Measurements from ENCODE around the gene SNX11.
"Not testable (repeated sequence)": the region's sequence is repeated elsewhere in the genome, so short reads cannot be mapped to it uniquely, and the experiment has no call there.

The SNX11 gene, protein sequence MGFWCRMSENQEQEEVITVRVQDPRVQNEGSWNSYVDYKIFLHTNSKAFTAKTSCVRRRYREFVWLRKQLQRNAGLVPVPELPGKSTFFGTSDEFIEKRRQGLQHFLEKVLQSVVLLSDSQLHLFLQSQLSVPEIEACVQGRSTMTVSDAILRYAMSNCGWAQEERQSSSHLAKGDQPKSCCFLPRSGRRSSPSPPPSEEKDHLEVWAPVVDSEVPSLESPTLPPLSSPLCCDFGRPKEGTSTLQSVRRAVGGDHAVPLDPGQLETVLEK

DNA sequence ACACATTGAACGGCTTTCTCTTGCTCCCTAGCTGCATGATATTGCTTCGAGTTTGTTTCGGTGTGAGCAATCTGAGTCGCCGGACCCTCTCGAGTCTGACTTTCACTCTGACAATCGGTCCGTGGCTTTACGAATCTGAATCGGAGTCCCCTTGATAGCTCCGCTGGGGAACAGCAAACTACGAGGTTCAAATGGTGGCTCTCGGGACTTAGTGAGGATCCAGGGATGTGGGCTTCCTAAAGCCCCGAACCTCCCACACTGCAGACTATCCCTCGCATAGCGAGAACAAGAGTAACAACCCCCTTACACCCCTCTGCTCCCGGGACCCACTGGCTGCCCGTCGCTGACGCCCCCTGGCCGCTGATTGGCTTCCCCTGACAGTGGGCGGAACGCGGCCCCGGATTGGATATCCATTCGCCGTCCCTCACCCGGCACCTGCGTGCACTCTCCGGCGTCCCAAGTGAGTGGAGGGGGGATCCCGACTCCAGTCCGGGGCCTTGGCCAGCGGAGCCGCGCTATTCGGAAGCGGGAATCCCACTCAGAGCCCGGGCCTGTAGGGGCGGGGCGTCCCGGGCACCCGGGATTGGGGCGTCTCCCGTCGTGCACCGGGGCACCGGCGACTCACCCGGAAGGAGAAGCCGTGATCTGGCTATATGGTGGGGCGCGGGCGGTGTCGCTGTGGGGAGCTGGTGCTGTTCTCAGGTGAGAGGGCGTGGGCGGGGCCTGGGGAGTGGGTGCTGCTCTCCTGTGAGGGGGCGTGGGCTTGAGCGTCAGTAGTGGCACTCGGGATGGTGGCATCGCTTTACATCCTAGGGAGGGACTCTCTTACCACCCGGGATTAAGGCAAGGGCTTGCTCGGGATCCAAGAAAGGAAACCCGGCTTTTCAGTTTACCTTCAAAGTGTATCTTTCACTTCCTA, at the start of gene SNX11:
TSS of gene SNX11 (plus strand) at position 630 of the 919 bp plus-strand sequence. CDS start 4,278 bp downstream, outside the sequence.
- Mint-ChIP-seq H3K27me3 (no peaks in the 10 kb centered on the region), H3K4me3 (peak within 1 kb of the TSS; percentile 89), H3K9me3 (no peaks in the 10 kb centered on the region), H3K4me1 (peaks cover 59% of the 10 kb centered on the region), H3K36me3 (ENCODE audit: insufficient read depth) (peaks cover 19% of the 10 kb centered on the region), H3K27ac (ENCODE audit: low read depth) (peak within 1 kb of the TSS; percentile 85)
- ATAC-seq (replicated peaks; ENCODE audit: extremely low read depth, poor library complexity, severe bottlenecking) = peak; percentile 90
- peak; percentile 79 to 82 for DNase-seq (ENCODE audit: low spot score in 2 of 2)

DNA sequence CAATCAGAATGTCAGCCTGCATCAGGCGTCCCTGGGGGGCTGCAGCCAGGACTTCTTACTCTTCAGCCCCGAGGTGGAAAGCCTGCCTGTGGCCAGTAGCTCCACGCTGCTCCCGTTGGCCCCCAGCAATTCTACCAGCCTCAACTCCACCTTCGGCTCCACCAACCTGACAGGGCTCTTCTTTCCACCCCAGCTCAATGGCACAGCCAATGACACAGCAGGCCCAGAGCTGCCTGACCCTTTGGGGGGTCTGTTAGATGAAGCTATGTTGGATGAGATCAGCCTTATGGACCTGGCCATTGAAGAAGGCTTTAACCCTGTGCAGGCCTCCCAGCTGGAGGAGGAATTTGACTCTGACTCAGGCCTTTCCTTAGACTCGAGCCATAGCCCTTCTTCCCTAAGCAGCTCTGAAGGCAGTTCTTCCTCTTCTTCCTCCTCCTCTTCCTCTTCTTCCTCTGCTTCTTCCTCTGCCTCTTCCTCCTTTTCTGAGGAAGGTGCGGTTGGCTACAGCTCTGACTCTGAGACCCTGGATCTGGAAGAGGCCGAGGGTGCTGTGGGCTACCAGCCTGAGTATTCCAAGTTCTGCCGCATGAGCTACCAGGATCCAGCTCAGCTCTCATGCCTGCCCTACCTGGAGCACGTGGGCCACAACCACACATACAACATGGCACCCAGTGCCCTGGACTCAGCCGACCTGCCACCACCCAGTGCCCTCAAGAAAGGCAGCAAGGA, 49.0 kb upstream of the SNX11 start:
- Mint-ChIP-seq H3K4me3 (no peak overlapping the region), H3K27me3 (no peaks in the 10 kb centered on the region), H3K4me1 (peaks cover 27% of the 10 kb centered on the region), H3K9me3 (no peaks in the 10 kb centered on the region), H3K36me3 (ENCODE audit: insufficient read depth) (peaks cover 31% of the 10 kb centered on the region), H3K27ac (ENCODE audit: low read depth) (peak overlapping the region; percentile 68)
- no peak for DNase-seq (ENCODE audit: low spot score in 2 of 2)
- ATAC-seq (replicated peaks; ENCODE audit: extremely low read depth, poor library complexity, severe bottlenecking) = no peak

DNA sequence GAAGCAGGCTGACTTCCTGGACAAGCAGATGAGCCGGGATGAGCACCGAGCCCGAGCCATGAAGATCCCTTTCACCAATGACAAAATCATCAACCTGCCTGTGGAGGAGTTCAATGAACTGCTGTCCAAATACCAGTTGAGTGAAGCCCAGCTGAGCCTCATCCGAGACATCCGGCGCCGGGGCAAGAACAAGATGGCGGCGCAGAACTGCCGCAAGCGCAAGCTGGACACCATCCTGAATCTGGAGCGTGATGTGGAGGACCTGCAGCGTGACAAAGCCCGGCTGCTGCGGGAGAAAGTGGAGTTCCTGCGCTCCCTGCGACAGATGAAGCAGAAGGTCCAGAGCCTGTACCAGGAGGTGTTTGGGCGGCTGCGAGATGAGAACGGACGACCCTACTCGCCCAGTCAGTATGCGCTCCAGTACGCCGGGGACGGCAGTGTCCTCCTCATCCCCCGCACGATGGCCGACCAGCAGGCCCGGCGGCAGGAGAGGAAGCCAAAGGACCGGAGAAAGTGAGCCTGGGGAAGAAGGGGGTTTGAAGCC, 48.4 kb upstream of the SNX11 start:
- no peak for DNase-seq (ENCODE audit: low spot score in 2 of 2)
- H3K36me3 Mint-ChIP-seq (ENCODE audit: insufficient read depth) = peaks cover 34% of the 10 kb centered on the region

DNA sequence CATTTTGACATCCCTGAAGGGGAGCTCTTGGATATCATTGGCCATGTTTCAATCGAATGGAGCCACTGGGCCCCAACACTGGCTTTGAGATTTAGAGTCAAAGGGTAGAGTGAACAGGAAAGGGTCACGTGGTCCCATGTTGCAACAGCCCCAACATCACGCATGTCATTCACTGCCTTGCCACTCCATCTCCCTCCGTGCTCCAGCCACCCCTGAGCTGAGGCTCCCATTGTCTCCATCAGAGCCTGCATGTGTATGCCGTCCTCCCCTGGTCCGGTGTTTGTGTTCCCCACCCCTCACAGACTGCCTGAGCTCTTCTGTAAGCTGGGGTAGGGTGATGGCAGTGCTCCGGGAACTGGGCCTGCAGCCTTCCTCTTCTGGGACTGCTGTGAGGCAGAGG, 47.3 kb upstream of the SNX11 start:
- Mint-ChIP-seq H3K4me1 (peaks cover 22% of the 10 kb centered on the region), H3K27ac (ENCODE audit: low read depth) (no peak overlapping the region), H3K27me3 (no peaks in the 10 kb centered on the region), H3K4me3 (no peak overlapping the region), H3K36me3 (ENCODE audit: insufficient read depth) (peaks cover 39% of the 10 kb centered on the region), H3K9me3 (no peaks in the 10 kb centered on the region)
- DNase-seq (ENCODE audit: low spot score in 2 of 2) (no peak), ATAC-seq (replicated peaks; ENCODE audit: extremely low read depth, poor library complexity, severe bottlenecking) (no peak)

More for the DNA sequence above, 48.4 kb upstream of the SNX11 start:
- Mint-ChIP-seq H3K27ac (ENCODE audit: low read depth) (peak overlapping the region; percentile 68), H3K4me1 (peaks cover 27% of the 10 kb centered on the region), H3K9me3 (no peaks in the 10 kb centered on the region), H3K27me3 (no peaks in the 10 kb centered on the region), H3K4me3 (no peak overlapping the region)
- ATAC-seq (replicated peaks; ENCODE audit: extremely low read depth, poor library complexity, severe bottlenecking) = no peak

DNA sequence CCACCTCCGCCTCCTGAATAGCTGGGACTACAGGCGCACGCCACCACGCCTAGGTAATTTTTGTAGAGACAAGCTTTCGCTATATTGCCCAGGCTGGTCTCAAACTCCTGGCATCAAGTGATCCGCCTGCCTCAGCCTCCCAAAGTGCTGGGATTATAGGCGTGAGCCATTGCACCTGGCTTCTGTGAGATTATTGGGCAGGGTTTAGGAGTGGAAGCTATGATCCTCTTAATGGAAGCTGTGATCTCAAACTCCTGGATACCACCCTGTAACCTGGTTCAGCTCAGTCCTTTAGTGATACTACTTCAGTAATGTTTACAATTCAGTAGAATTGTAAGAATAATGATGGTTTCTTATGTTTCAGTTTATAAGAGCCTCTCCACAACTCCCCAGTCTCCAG, 45.3 kb upstream of the SNX11 start:
- Mint-ChIP-seq H3K4me1 (peaks cover 5% of the 10 kb centered on the region), H3K36me3 (ENCODE audit: insufficient read depth) (peaks cover 32% of the 10 kb centered on the region)

DNA sequence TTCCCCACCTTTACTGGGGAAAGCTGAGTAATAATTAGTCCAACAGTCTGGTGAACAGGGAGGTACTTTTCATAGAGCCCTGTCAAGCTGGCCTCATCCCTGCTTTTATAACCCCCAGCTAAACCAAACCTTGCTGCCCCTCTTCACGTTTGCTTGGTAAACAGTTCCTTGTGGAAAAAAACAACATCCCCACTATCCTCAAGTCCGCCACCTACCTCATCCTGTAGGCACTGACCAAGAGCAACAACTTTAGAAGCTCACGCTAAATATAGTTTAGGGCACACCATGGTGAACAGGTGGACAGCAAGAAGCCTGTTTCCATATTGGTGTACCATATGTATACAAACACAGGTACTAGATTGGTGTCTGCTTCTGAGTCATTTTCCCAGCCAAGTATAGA, 42.9 kb upstream of the SNX11 start:
- Mint-ChIP-seq H3K27ac (ENCODE audit: low read depth) (peak overlapping the region; percentile 4), H3K4me1 (peaks cover 3% of the 10 kb centered on the region), H3K4me3 (no peak overlapping the region), H3K36me3 (ENCODE audit: insufficient read depth) (peaks cover 37% of the 10 kb centered on the region), H3K27me3 (no peaks in the 10 kb centered on the region), H3K9me3 (no peaks in the 10 kb centered on the region)
- ATAC-seq (replicated peaks; ENCODE audit: extremely low read depth, poor library complexity, severe bottlenecking) = no peak
- DNase-seq (ENCODE audit: low spot score in 2 of 2) = no peak

More for the DNA sequence above, 45.3 kb upstream of the SNX11 start:
- no peaks in the 10 kb centered on the region for H3K27me3 Mint-ChIP-seq
- no peak overlapping the region for H3K27ac Mint-ChIP-seq (ENCODE audit: low read depth)
- no peaks in the 10 kb centered on the region for H3K9me3 Mint-ChIP-seq
- DNase-seq (ENCODE audit: low spot score in 2 of 2) (no peak), ATAC-seq (replicated peaks; ENCODE audit: extremely low read depth, poor library complexity, severe bottlenecking) (no peak)
- H3K4me3 Mint-ChIP-seq = no peak overlapping the region

DNA sequence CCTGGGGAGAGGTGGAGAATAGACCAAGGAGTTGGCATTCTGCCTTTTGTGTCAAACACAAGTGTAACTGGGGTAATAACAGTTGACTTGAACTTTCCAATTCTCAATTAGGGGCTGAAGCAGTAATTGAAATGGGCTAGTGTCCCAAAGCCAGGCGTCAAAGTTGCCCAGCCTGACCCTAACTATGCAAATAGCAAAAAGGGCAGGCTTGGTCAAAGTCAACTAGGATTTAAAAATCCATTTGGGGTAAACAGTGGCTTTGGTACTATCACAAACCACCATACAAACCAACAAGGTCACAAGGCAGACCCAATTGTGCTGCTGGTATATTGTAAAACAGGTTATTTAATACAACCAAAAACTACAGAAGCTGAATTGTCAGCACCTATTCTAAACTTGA, 41.4 kb upstream of the SNX11 start:
- Mint-ChIP-seq H3K27me3 (no peaks in the 10 kb centered on the region), H3K9me3 (no peaks in the 10 kb centered on the region), H3K4me1 (no peaks in the 10 kb centered on the region), H3K36me3 (ENCODE audit: insufficient read depth) (peaks cover 35% of the 10 kb centered on the region), H3K4me3 (no peak overlapping the region), H3K27ac (ENCODE audit: low read depth) (no peak overlapping the region)
- DNase-seq (ENCODE audit: low spot score in 2 of 2) (no peak), ATAC-seq (replicated peaks; ENCODE audit: extremely low read depth, poor library complexity, severe bottlenecking) (no peak)

DNA sequence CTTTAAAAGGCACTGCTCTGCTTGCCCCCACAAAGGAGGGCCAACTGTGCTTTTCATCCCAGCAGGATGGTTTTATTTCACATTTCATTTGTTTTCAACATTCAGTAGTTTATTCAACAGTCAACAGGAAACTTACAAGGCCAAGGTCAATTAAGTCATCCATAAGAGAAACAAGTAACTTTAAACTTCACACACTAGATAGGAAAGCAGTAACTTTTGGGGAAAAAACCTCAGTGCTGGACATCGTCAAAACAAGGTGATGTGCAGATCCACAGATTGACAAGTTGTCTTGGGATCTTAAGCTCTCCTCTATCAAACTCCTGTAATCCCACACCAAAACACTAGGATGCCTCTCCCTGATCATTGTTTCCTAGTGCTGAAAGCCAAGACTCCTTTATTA, 40.9 kb upstream of the SNX11 start:
- Mint-ChIP-seq H3K9me3 (no peaks in the 10 kb centered on the region), H3K4me1 (no peaks in the 10 kb centered on the region), H3K27me3 (no peaks in the 10 kb centered on the region), H3K27ac (ENCODE audit: low read depth) (no peak overlapping the region), H3K36me3 (ENCODE audit: insufficient read depth) (peaks cover 37% of the 10 kb centered on the region), H3K4me3 (no peak overlapping the region)
- no peak for DNase-seq (ENCODE audit: low spot score in 2 of 2)
- ATAC-seq (replicated peaks; ENCODE audit: extremely low read depth, poor library complexity, severe bottlenecking) = no peak

DNA sequence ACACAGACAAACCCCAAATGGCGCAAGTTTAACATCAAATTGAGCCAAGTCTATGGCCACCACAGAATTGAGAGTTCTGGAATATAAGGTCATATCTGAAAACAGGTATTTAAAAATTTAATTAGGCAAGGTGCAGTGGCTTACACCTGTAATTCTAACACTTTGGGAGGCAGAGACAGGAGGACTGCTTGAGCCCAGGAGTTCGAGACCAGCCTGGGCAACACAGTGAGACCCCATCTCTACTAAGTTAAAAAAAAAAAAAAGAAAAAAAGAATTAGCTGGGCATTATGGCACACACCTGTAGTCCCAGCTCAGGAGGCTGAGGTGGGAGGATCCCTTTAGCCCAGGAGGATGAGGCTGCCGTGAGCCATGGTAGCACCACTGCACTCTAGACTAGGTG, 40.3 kb upstream of the SNX11 start:
- DNase-seq (ENCODE audit: low spot score in 2 of 2) (no peak), ATAC-seq (replicated peaks; ENCODE audit: extremely low read depth, poor library complexity, severe bottlenecking) (no peak)
- H3K27me3 Mint-ChIP-seq = no peaks in the 10 kb centered on the region
- H3K4me3 Mint-ChIP-seq = no peak overlapping the region
- H3K9me3 Mint-ChIP-seq = no peaks in the 10 kb centered on the region
- peaks cover 35% of the 10 kb centered on the region for H3K36me3 Mint-ChIP-seq (ENCODE audit: insufficient read depth)
- no peak overlapping the region for H3K27ac Mint-ChIP-seq (ENCODE audit: low read depth)
- no peaks in the 10 kb centered on the region for H3K4me1 Mint-ChIP-seq

DNA sequence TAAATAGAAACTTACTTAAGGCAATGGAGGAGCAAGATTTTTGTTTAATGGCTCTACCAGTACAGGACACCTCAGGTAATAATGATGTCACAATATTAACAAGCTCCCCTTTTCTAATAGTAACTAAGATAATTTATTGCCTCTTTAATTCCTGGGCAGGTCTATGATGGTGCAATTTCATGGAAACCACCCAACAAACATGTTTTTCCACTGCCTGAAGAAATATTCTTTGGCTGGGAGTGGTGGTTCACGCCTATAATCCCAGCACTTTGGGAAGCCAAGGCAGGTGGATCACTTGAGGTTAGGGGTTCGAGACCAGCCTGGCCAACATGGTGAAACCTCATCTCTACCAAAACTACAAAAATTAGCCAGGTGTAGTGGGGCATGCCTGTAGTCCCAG, 39.8 kb upstream of the SNX11 start:
- not testable (repeated sequence) for DNase-seq (ENCODE audit: low spot score in 2 of 2); H3K27ac Mint-ChIP-seq (ENCODE audit: low read depth); H3K27me3 Mint-ChIP-seq; H3K9me3 Mint-ChIP-seq; H3K4me3 Mint-ChIP-seq; ATAC-seq (replicated peaks; ENCODE audit: extremely low read depth, poor library complexity, severe bottlenecking); H3K4me1 Mint-ChIP-seq
- H3K36me3 Mint-ChIP-seq (ENCODE audit: insufficient read depth) = peaks cover 34% of the 10 kb centered on the region

DNA sequence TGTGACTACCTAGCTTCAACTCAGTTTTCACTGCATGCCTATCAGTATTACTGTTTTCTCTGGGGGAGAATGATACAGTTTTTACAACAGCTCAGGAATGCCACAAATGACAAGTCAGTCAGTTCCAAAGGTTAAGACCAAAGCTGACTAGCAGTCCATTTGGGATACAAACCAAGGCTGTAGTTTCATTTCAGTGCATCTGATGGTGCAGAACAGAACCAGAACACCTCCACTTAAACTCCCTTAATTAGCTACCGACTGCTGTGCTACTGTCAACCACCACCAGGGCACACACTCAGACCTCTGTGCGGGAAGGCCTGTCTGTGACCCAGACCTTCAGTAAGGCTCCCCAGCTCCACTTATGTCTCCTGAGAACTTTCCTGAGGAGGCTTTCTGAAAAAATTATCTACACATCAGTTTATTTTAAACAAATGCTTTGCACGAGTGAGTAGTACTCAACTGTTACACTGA, 39.0 kb upstream of the SNX11 start:
- no peak for DNase-seq (ENCODE audit: low spot score in 2 of 2)

DNA sequence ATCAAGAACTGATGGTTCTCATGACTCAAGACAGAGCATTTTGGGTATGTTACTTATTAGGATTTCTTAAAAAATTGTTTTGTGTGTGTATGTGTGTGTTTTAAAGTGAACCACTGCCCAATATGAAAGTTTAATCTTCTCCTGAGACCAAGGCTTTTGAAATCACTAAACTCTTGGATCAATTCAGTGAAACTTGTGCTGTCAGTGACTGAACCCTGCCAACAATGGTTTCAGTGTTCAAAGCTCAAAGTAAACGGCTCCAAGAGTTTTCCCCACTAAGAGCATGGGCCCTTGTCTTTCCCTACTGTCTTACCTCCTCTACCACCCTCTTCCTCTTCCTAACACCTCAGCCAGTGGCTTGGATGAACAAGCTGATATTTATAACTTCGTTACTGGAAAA, 37.4 kb upstream of the SNX11 start:
- Mint-ChIP-seq H3K27ac (ENCODE audit: low read depth) (no peak overlapping the region), H3K36me3 (ENCODE audit: insufficient read depth) (peaks cover 26% of the 10 kb centered on the region), H3K9me3 (no peaks in the 10 kb centered on the region)

More for the DNA sequence above, 39.0 kb upstream of the SNX11 start:
- ATAC-seq (replicated peaks; ENCODE audit: extremely low read depth, poor library complexity, severe bottlenecking) = no peak
- Mint-ChIP-seq H3K27me3 (no peaks in the 10 kb centered on the region), H3K36me3 (ENCODE audit: insufficient read depth) (peaks cover 34% of the 10 kb centered on the region), H3K4me3 (no peak overlapping the region), H3K9me3 (no peaks in the 10 kb centered on the region), H3K27ac (ENCODE audit: low read depth) (no peak overlapping the region), H3K4me1 (no peaks in the 10 kb centered on the region)

More for the DNA sequence above, 37.4 kb upstream of the SNX11 start:
- ATAC-seq (replicated peaks; ENCODE audit: extremely low read depth, poor library complexity, severe bottlenecking) = no peak
- Mint-ChIP-seq H3K27me3 (no peaks in the 10 kb centered on the region), H3K4me1 (no peaks in the 10 kb centered on the region), H3K4me3 (no peak overlapping the region)
- DNase-seq (ENCODE audit: low spot score in 2 of 2) = no peak

Measured in central memory CD8-positive, alpha-beta T cell (primary cell).